ENCODE measurements around the gene GSE1. TPM values are rescaled to one million over a fixed set of nuclear protein-coding genes. Genes with fewer than 3 reads are reported as not detected.

The GSE1 gene
- total RNA-seq, 4 donors from 2014 or later = 57.1 to 208 (median 90.5) TPM

- TF ChIP-seq CTCF (IDR thresholded peaks at IDR 0.05; ENCODE audit: low read depth) = no peak
Observed at GRCh38 chr16:85704011-85704410, 90.9 kb downstream of the GSE1 start.

GRCh38 chr16:85704900-85705846 is 92.1 kb downstream of the GSE1 start:
- no peak for TF ChIP-seq CTCF (IDR thresholded peaks at IDR 0.05; ENCODE audit: low read depth)

- TF ChIP-seq CTCF (IDR thresholded peaks at IDR 0.05; ENCODE audit: low read depth) = no peak
Observed at GRCh38 chr16:85706449-85707034, 93.4 kb downstream of the GSE1 start.

GRCh38 chr16:85707528-85708095 is 94.5 kb downstream of the GSE1 start:
- TF ChIP-seq CTCF (IDR thresholded peaks at IDR 0.05; ENCODE audit: low read depth) = no peak

GRCh38 chr16:85708338-85708737 is 95.2 kb downstream of the GSE1 start:
- no peak for TF ChIP-seq CTCF (IDR thresholded peaks at IDR 0.05; ENCODE audit: low read depth)

- TF ChIP-seq CTCF (IDR thresholded peaks at IDR 0.05; ENCODE audit: low read depth) = no peak
Observed at GRCh38 chr16:85709766-85710585, 96.9 kb downstream of the GSE1 start.

Data from subcutaneous adipose tissue (tissue), 4 donors.